ENCODE data around the gene PROK1. TPM values are rescaled to one million over a fixed set of nuclear protein-coding genes. Genes with fewer than 3 reads are reported as not detected.
A peak's percentile ranks its signal among the peaks of the same experiment; 100 is the strongest.

PROK1 gene
- total and polyA plus RNA-seq, 10 of the 15 experiments (the other 5 are each of a cell fraction or from before 2014, with no cell fraction given), result not detected

DNA sequence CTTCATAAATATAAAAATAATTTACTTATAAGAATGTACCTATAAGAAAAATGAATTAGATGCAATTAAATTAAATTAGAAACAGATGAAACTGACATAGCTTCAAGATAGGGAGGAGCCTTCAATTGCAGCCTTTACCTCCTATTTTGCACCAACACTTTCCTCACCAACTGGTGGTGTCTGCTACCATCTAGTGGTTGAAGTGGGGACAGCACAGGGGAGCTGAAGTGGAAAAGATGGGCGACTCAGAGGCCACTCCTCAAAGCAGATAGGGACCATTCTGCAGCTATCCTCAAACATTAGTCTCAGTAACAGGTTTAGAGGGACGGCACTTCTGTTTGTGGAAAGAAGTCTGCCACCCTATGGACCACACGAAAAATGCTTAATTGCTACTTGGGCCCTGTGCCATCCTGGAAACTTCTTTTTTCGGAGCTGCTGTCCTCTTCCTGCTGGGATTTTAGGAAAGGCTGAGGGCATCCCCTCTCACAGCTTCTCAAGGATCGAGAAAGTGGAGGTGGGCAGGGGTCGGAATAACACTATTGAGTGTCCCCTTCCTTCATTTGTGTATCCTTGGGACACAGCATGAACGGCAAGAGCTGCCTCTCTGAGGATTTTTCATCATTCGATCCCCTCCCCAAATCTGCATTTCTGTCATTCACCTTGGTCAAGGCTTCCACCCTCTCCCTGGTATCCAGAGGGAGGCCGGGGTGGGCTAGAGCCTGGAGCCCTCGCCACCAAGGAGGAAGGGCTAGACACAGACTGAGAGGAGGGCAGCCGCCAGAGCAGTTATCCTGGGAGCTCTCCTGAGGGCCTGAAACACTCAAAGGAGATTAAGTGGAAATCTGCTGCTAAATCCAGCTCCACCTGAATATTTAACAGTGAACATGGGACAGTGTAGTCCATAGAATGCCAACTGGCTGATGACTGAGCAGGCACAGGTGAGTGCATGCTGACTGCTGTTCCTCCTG is 9.6 kb downstream of the PROK1 start (continued):
- TF ChIP-seq, protein P1, sequence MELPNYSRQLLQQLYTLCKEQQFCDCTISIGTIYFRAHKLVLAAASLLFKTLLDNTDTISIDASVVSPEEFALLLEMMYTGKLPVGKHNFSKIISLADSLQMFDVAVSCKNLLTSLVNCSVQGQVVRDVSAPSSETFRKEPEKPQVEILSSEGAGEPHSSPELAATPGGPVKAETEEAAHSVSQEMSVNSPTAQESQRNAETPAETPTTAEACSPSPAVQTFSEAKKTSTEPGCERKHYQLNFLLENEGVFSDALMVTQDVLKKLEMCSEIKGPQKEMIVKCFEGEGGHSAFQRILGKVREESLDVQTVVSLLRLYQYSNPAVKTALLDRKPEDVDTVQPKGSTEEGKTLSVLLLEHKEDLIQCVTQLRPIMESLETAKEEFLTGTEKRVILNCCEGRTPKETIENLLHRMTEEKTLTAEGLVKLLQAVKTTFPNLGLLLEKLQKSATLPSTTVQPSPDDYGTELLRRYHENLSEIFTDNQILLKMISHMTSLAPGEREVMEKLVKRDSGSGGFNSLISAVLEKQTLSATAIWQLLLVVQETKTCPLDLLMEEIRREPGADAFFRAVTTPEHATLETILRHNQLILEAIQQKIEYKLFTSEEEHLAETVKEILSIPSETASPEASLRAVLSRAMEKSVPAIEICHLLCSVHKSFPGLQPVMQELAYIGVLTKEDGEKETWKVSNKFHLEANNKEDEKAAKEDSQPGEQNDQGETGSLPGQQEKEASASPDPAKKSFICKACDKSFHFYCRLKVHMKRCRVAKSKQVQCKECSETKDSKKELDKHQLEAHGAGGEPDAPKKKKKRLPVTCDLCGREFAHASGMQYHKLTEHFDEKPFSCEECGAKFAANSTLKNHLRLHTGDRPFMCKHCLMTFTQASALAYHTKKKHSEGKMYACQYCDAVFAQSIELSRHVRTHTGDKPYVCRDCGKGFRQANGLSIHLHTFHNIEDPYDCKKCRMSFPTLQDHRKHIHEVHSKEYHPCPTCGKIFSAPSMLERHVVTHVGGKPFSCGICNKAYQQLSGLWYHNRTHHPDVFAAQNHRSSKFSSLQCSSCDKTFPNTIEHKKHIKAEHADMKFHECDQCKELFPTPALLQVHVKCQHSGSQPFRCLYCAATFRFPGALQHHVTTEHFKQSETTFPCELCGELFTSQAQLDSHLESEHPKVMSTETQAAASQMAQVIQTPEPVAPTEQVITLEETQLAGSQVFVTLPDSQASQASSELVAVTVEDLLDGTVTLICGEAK (IDR thresholded peaks at IDR 0.05; ENCODE audit: borderline replicate concordance), result no peak
- TF ChIP-seq SUPT20H (IDR thresholded peaks at IDR 0.05; ENCODE audit: borderline replicate concordance, control insufficient read depth, low read depth, low read length) (no peak), SMAD5 (IDR thresholded peaks at IDR 0.05; ENCODE audit: low read depth) (no peak), SMC3 (IDR thresholded peaks at IDR 0.05; ENCODE audit: borderline replicate concordance, low read length) (peak; percentile 96), SUZ12 (IDR thresholded peaks at IDR 0.05; ENCODE audit: unreplicated experiment) (no peak), KAT2A (conservative IDR thresholded peaks at IDR 0.05; ENCODE audit: control insufficient read depth, low read depth, low read length) (no peak), SIN3A (IDR thresholded peaks at IDR 0.05; ENCODE audit: low read depth, low read length) (no peak), PML (IDR thresholded peaks at IDR 0.05; ENCODE audit: low read length) (no peak), TAF1 (IDR thresholded peaks at IDR 0.05; ENCODE audit: borderline replicate concordance, low read depth, low read length) (no peak), NFYB (IDR thresholded peaks at IDR 0.05; ENCODE audit: insufficient read depth, low read depth, low read length) (no peak), TCF12 (IDR thresholded peaks at IDR 0.05; ENCODE audit: low read depth, low read length) (no peak), YY1 (IDR thresholded peaks at IDR 0.05; ENCODE audit: low read depth, low read length) (peak; percentile 87), SIX5 (IDR thresholded peaks at IDR 0.05; ENCODE audit: low read depth, low read length, severe bottlenecking) (no peak), NR2C1 (IDR thresholded peaks at IDR 0.05) (no peak), BRCA1 (IDR thresholded peaks at IDR 0.05; ENCODE audit: low read depth, low read length) (no peak), NR2F1 (conservative IDR thresholded peaks at IDR 0.05) (no peak), SP1 (IDR thresholded peaks at IDR 0.05; ENCODE audit: low read depth, low read length) (no peak), EP300 (IDR thresholded peaks at IDR 0.05; ENCODE audit: borderline replicate concordance in 1 of 2, control insufficient read depth in 1 of 2, low read depth in 2 of 2, low read length in 2 of 2) (no peak)
- TF ChIP-seq, protein P2, sequence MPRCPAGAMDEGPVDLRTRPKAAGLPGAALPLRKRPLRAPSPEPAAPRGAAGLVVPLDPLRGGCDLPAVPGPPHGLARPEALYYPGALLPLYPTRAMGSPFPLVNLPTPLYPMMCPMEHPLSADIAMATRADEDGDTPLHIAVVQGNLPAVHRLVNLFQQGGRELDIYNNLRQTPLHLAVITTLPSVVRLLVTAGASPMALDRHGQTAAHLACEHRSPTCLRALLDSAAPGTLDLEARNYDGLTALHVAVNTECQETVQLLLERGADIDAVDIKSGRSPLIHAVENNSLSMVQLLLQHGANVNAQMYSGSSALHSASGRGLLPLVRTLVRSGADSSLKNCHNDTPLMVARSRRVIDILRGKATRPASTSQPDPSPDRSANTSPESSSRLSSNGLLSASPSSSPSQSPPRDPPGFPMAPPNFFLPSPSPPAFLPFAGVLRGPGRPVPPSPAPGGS (IDR thresholded peaks at IDR 0.05; ENCODE audit: borderline replicate concordance, insufficient read depth, low read depth, low read length, poor library complexity, severe bottlenecking), result no peak
- TF ChIP-seq, protein P3, sequence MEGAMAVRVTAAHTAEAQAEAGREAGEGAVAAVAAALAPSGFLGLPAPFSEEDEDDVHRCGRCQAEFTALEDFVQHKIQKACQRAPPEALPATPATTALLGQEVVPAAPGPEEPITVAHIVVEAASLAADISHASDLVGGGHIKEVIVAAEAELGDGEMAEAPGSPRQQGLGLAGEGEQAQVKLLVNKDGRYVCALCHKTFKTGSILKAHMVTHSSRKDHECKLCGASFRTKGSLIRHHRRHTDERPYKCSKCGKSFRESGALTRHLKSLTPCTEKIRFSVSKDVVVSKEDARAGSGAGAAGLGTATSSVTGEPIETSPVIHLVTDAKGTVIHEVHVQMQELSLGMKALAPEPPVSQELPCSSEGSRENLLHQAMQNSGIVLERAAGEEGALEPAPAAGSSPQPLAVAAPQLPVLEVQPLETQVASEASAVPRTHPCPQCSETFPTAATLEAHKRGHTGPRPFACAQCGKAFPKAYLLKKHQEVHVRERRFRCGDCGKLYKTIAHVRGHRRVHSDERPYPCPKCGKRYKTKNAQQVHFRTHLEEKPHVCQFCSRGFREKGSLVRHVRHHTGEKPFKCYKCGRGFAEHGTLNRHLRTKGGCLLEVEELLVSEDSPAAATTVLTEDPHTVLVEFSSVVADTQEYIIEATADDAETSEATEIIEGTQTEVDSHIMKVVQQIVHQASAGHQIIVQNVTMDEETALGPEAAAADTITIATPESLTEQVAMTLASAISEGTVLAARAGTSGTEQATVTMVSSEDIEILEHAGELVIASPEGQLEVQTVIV (IDR thresholded peaks at IDR 0.05; ENCODE audit: borderline replicate concordance, partially characterized antibody), result no peak
